Ishikawa (cell line): ENCODE measurements around the gene CNOT6.

Experiments
- CEBPB ChIP-seq: IDR thresholded peaks from 2 replicates; pipeline ENCODE4 v1.6.1; 2012
- CREB1 ChIP-seq: IDR thresholded peaks from 2 replicates; pipeline ENCODE4 v1.6.1; 2012; ENCODE audit warnings: low read depth
- EGR1 ChIP-seq: IDR thresholded peaks from 2 replicates; pipeline ENCODE4 v1.6.1; 2012
- EP300 ChIP-seq: IDR thresholded peaks from 2 replicates; pipeline ENCODE4 v1.6.1; 2012; ENCODE audit warnings: borderline replicate concordance
- FOXM1 ChIP-seq: IDR thresholded peaks from 2 replicates; pipeline ENCODE4 v1.6.1; 2012; ENCODE audit warnings: low read depth, borderline replicate concordance
- MAX ChIP-seq: IDR thresholded peaks from 2 replicates; pipeline ENCODE4 v1.6.1; 2012
- NFIC ChIP-seq: IDR thresholded peaks from 2 replicates; pipeline ENCODE4 v1.6.1; 2012
- RAD21 ChIP-seq: IDR thresholded peaks from 2 replicates; pipeline ENCODE4 v1.6.1; 2012; ENCODE audit warnings: low read depth
- REST ChIP-seq: IDR thresholded peaks from 2 replicates; pipeline ENCODE4 v1.6.1; 2012; ENCODE audit warnings: low read depth, mild to moderate bottlenecking
- TAF1 ChIP-seq: IDR thresholded peaks from 2 replicates; pipeline ENCODE4 v1.6.1; 2012; ENCODE audit warnings: low read depth, mild to moderate bottlenecking
- TCF12 ChIP-seq: IDR thresholded peaks from 2 replicates; pipeline ENCODE4 v1.6.1; 2012; ENCODE audit warnings: low read depth
- TEAD4 ChIP-seq: IDR thresholded peaks from 2 replicates; pipeline ENCODE4 v1.6.1; 2012
- USF1 ChIP-seq: IDR thresholded peaks from 2 replicates; pipeline ENCODE4 v1.6.1; 2012
- YY1 ChIP-seq: IDR thresholded peaks from 2 replicates; pipeline ENCODE4 v1.6.1; 2012; ENCODE audit warnings: low read depth
- ZBTB7A ChIP-seq: IDR thresholded peaks from 2 replicates; pipeline ENCODE4 v1.6.1; 2012; ENCODE audit warnings: low read depth

The CNOT6 gene

GRCh38 chr5:180553530-180553929 is 59.4 kb downstream of the CNOT6 start:
- TF ChIP-seq RAD21 (no peak), TCF12 (no peak), FOXM1 (no peak), EGR1 (no peak), ZBTB7A (no peak), TEAD4 (no peak)

- TF ChIP-seq FOXM1 (no peak), REST (no peak), TEAD4 (no peak), CREB1 (no peak), NFIC (no peak), CEBPB (no peak), YY1 (no peak), EP300 (no peak), USF1 (no peak), ZBTB7A (no peak)
Observed at GRCh38 chr5:180555168-180555921, 61.2 kb downstream of the CNOT6 start.

GRCh38 chr5:180557217-180557809 is 63.1 kb downstream of the CNOT6 start:
- TF ChIP-seq USF1 (no peak), EGR1 (no peak), TCF12 (no peak), TAF1 (no peak), CEBPB (no peak), ZBTB7A (no peak), MAX (no peak), RAD21 (no peak), TEAD4 (no peak), NFIC (no peak), FOXM1 (no peak), CREB1 (no peak), EP300 (no peak)

- TF ChIP-seq EP300 = no peak
Observed at GRCh38 chr5:180558232-180558631, 64.1 kb downstream of the CNOT6 start.

- TF ChIP-seq MAX = no peak
Observed at GRCh38 chr5:180563994-180564393, 69.8 kb downstream of the CNOT6 start.

- no peak for TF ChIP-seq TCF12
- TF ChIP-seq RAD21 = no peak
- no peak for TF ChIP-seq FOXM1
- TF ChIP-seq MAX = no peak
- TF ChIP-seq YY1 = no peak
- no peak for TF ChIP-seq TEAD4
- no peak for TF ChIP-seq TAF1
- no peak for TF ChIP-seq NFIC
- no peak for TF ChIP-seq CEBPB
- TF ChIP-seq USF1 = no peak
- TF ChIP-seq EGR1 = no peak
Observed at GRCh38 chr5:180568914-180569313, 74.7 kb downstream of the CNOT6 start.

- TF ChIP-seq CREB1 (no peak), ZBTB7A (no peak), FOXM1 (no peak), TAF1 (no peak), MAX (no peak), RAD21 (no peak), USF1 (no peak), REST (no peak), NFIC (no peak), CEBPB (no peak), EP300 (no peak), YY1 (no peak), TEAD4 (no peak), TCF12 (no peak), EGR1 (no peak)
Observed at GRCh38 chr5:180575571-180575970, 81.4 kb downstream of the CNOT6 start.
